Measurements from ENCODE around the gene SRSF4. TPM values are rescaled to one million over a fixed set of nuclear protein-coding genes. Genes with fewer than 3 reads are reported as not detected.

The SRSF4 gene
- total and polyA plus RNA-seq, 2 donors (not counting 3 experiments of a cell fraction or from before 2014, with no cell fraction given) = 45.6 to 108 TPM

DNA sequence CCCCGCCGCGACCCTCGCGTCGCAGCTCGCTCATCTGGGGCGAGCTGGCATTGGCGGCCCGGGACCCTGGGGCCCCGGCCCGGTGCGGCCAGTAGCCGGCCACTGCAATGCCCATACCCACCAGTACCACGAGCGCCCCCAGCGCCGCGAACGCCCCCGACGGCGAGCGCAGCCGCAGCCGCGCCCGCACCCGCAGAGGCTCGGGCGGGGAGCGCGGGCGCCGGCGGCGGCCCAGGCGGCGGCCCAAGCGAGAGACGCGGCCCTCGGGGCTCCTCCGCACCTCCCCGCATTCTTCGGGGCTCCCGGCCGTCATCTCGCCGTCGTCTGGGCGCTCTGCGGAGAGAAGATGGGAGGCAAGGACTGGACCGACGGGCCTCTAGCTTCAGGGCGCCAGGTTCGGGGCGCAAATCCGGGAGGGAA is 60.2 kb downstream of the SRSF4 start:
- Histone ChIP-seq H3K9ac (replicated peaks; ENCODE audit: extremely low read depth, insufficient read depth, low read length) (no peak overlapping the region), H3K4me2 (ENCODE audit: insufficient read depth, low read length) (peak overlapping the region; percentile 44), H3K36me3 (ENCODE audit: control insufficient read depth in 2 of 2, extremely low read depth in 1 of 2, insufficient read depth in 2 of 2, low read length in 2 of 2) (peaks cover 0 to 6% of the 10 kb centered on the region in 2 experiments), H3K27ac (ENCODE audit: insufficient read depth, low read depth, low read length) (no peak overlapping the region), H2AFZ (ENCODE audit: low read depth, low read length) (peak overlapping the region; percentile 85), H3K27me3 (ENCODE audit: control insufficient read depth in 2 of 2, insufficient read depth in 2 of 2, low read length in 2 of 2) (peaks cover 0 to 14% of the 10 kb centered on the region in 2 experiments), H4K20me1 (replicated peaks; ENCODE audit: control insufficient read depth, extremely low read depth, insufficient read depth, low read length) (no peaks in the 10 kb centered on the region), H3K4me1 (ENCODE audit: control insufficient read depth, extremely low read depth, insufficient read depth, low read length) (peaks cover 23% of the 10 kb centered on the region), H3K79me2 (ENCODE audit: control insufficient read depth, insufficient read depth, low read length) (no peaks in the 10 kb centered on the region), H3K9me3 (replicated peaks; ENCODE audit: control insufficient read depth, insufficient read depth, low read length) (no peaks in the 10 kb centered on the region), H3K9me1 (replicated peaks; ENCODE audit: control insufficient read depth, extremely low read depth, insufficient read depth, low read length) (no peaks in the 10 kb centered on the region), H3K4me3 (replicated peaks in 1 of 3; ENCODE audit: insufficient read depth in 1 of 3, low read depth in 1 of 3, low read length in 3 of 3) (no peak overlapping the region)
- TF ChIP-seq, protein P1, sequence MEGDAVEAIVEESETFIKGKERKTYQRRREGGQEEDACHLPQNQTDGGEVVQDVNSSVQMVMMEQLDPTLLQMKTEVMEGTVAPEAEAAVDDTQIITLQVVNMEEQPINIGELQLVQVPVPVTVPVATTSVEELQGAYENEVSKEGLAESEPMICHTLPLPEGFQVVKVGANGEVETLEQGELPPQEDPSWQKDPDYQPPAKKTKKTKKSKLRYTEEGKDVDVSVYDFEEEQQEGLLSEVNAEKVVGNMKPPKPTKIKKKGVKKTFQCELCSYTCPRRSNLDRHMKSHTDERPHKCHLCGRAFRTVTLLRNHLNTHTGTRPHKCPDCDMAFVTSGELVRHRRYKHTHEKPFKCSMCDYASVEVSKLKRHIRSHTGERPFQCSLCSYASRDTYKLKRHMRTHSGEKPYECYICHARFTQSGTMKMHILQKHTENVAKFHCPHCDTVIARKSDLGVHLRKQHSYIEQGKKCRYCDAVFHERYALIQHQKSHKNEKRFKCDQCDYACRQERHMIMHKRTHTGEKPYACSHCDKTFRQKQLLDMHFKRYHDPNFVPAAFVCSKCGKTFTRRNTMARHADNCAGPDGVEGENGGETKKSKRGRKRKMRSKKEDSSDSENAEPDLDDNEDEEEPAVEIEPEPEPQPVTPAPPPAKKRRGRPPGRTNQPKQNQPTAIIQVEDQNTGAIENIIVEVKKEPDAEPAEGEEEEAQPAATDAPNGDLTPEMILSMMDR (IDR thresholded peaks at IDR 0.05; ENCODE audit: extremely low read depth in 1 of 2, insufficient read depth in 1 of 2, low read depth in 1 of 2, low read length in 2 of 2) = no peak
- TF ChIP-seq POLR2AphosphoS5 (IDR thresholded peaks at IDR 0.05; ENCODE audit: insufficient read depth, low read depth, low read length) = peak; percentile 5
- intact Hi-C loops (cut with micrococcal nuclease) = loop anchor here (1.0 to 5.0 kb wide), 3 partner anchors 61 to 239 kb away; partner anchors contain the start of gene SRSF4
- BruUV-seq (replicated peaks) = no TSS peak
- dilution Hi-C loops (cut with MboI; ENCODE audit: extremely low pct_ligation_motif_present, low sequenced_read_pairs) = no loop called here
- FAIRE-seq = no peak
- POLR2A ChIA-PET = no interaction called here
- CTCF ChIA-PET = interaction anchor here (1.0 to 2.6 kb wide), 9 partner anchors 10 to 244 kb away, joined by 3 to 17 read pairs (median 4); partner anchors contain the start of gene SRSF4
- no peak for DNase-seq (ENCODE audit: low read depth, low spot score)

DNA sequence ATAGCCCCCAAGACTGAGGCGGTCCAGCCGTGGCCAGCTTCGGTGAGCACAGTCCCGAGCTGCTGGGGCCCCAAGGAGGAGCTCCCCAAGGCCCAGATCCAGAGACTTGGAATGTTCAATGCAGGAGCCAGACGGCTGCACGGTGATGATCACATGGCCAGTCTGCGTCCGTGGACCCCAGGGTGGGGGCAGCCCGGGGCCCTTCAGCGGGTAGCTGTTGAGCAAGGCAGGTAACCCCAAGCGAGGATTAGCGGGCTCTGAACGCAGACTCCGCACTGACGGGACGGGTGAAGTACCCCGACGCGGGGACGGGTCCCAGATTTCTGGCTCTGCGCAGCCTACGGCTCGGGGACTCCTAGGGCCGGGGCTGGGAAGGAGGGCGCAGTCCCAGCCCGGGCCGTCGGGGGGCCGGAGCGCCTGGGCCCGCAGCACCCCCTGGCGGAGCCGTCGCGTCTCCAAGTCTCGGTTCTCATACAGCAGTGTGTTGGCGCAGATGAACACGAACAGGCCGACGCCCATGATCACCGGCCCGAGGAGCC is 60.7 kb downstream of the SRSF4 start:
- Histone ChIP-seq H3K27ac (ENCODE audit: insufficient read depth, low read depth, low read length) (no peak overlapping the region), H3K4me3 (replicated peaks in 1 of 3; ENCODE audit: insufficient read depth in 1 of 3, low read depth in 1 of 3, low read length in 3 of 3) (no peak overlapping the region), H3K4me2 (ENCODE audit: insufficient read depth, low read length) (no peak overlapping the region), H3K79me2 (ENCODE audit: control insufficient read depth, insufficient read depth, low read length) (no peaks in the 10 kb centered on the region), H3K9me3 (replicated peaks; ENCODE audit: control insufficient read depth, insufficient read depth, low read length) (no peaks in the 10 kb centered on the region), H3K36me3 (ENCODE audit: control insufficient read depth in 2 of 2, extremely low read depth in 1 of 2, insufficient read depth in 2 of 2, low read length in 2 of 2) (peaks cover 0 to 6% of the 10 kb centered on the region in 2 experiments), H3K27me3 (ENCODE audit: control insufficient read depth in 2 of 2, insufficient read depth in 2 of 2, low read length in 2 of 2) (peaks cover 0 to 14% of the 10 kb centered on the region in 2 experiments), H3K9me1 (replicated peaks; ENCODE audit: control insufficient read depth, extremely low read depth, insufficient read depth, low read length) (no peaks in the 10 kb centered on the region), H3K4me1 (ENCODE audit: control insufficient read depth, extremely low read depth, insufficient read depth, low read length) (peaks cover 23% of the 10 kb centered on the region), H4K20me1 (replicated peaks; ENCODE audit: control insufficient read depth, extremely low read depth, insufficient read depth, low read length) (no peaks in the 10 kb centered on the region), H3K9ac (replicated peaks; ENCODE audit: extremely low read depth, insufficient read depth, low read length) (no peak overlapping the region), H2AFZ (ENCODE audit: low read depth, low read length) (no peak overlapping the region)
- dilution Hi-C loops (cut with MboI; ENCODE audit: extremely low pct_ligation_motif_present, low sequenced_read_pairs) (no loop called here), intact Hi-C loops (cut with micrococcal nuclease) (loop anchor here (1.0 to 5.0 kb wide), 3 partner anchors 61 to 239 kb away; partner anchors contain the start of gene SRSF4)
- POLR2A ChIA-PET = interaction anchor here (0.6 kb wide), 1 partner anchor 74 kb away, joined by 3 read pairs; no protein-coding TSS in a partner anchor
- no TSS peak for BruUV-seq (replicated peaks)
- peak; percentile 19 for TF ChIP-seq POLR2AphosphoS5 (IDR thresholded peaks at IDR 0.05; ENCODE audit: insufficient read depth, low read depth, low read length)
- TF ChIP-seq, protein P1 (IDR thresholded peaks at IDR 0.05; ENCODE audit: extremely low read depth in 1 of 2, insufficient read depth in 1 of 2, low read depth in 1 of 2, low read length in 2 of 2) = peak; percentile 74
- TF ChIP-seq POLR2A (IDR thresholded peaks at IDR 0.05; ENCODE audit: low read depth, low read length) = no peak
- no peak for TF ChIP-seq FOS (IDR thresholded peaks at IDR 0.05; ENCODE audit: borderline replicate concordance, insufficient read depth, low read length)
- DNase-seq (ENCODE audit: low read depth, low spot score) (peak; percentile 42), FAIRE-seq (peak; percentile 26)
- CTCF ChIA-PET = interaction anchor here (1.0 to 2.6 kb wide), 6 partner anchors 11 to 244 kb away, joined by 3 to 17 read pairs (median 6); partner anchors contain the start of gene SRSF4
